ENCODE results near the gene PACSIN1.

The PACSIN1 gene

GRCh38 chr6:34437644-34437970 is 28.3 kb upstream of the PACSIN1 start:
- no peak overlapping the region for H3K27ac ChIP-seq (ENCODE audit: low read length)
- no peaks in the 10 kb centered on the region for H3K36me3 ChIP-seq (replicated peaks; ENCODE audit: insufficient read depth, low read length)

GRCh38 chr6:34438705-34439104 is 27.2 kb upstream of the PACSIN1 start:
- H3F3A ChIP-seq (ENCODE audit: insufficient read depth, low read length) = no peaks in the 10 kb centered on the region
- H3K27me3 ChIP-seq (replicated peaks; ENCODE audit: insufficient read depth, low read length) = no peaks in the 10 kb centered on the region
- H3K9me2 ChIP-seq (replicated peaks; ENCODE audit: insufficient read depth, low read length) = no peaks in the 10 kb centered on the region
- no peak for TF ChIP-seq CTCF (IDR thresholded peaks at IDR 0.05; ENCODE audit: low read length)
- no peak for TF ChIP-seq EZH2 (optimal IDR thresholded peaks at IDR 0.05; ENCODE audit: low read depth, low read length)
- no peak for TF ChIP-seq EZH2phosphoT487 (IDR thresholded peaks at IDR 0.05; ENCODE audit: low read length)
- H2AFZ ChIP-seq (ENCODE audit: low read length) = no peak overlapping the region
- no peaks in the 10 kb centered on the region for H3K4me1 ChIP-seq (ENCODE audit: low read length)
- no peaks in the 10 kb centered on the region for H4K20me1 ChIP-seq (ENCODE audit: insufficient read depth, low read length)
- no peak for DNase-seq
- no peak overlapping the region for H3K27ac ChIP-seq (ENCODE audit: low read length)
- H3K9me3 ChIP-seq (replicated peaks; ENCODE audit: insufficient read depth, low read length) = no peaks in the 10 kb centered on the region
- H3K4me2 ChIP-seq (ENCODE audit: low read depth, low read length) = no peak overlapping the region
- no peaks in the 10 kb centered on the region for H3K36me3 ChIP-seq (replicated peaks; ENCODE audit: insufficient read depth, low read length)
- H3K79me2 ChIP-seq (ENCODE audit: low read length) = no peaks in the 10 kb centered on the region
- no peak overlapping the region for H3K4me3 ChIP-seq (ENCODE audit: low read length)
- no peak overlapping the region for H3K9ac ChIP-seq (ENCODE audit: low read length)

More at GRCh38 chr6:34437644-34437970, 28.3 kb upstream of the PACSIN1 start:
- H3K4me3 ChIP-seq (ENCODE audit: low read length) = no peak overlapping the region
- no peaks in the 10 kb centered on the region for H3K4me1 ChIP-seq (ENCODE audit: low read length)
- H3F3A ChIP-seq (ENCODE audit: insufficient read depth, low read length) = no peaks in the 10 kb centered on the region
- DNase-seq = no peak
- H4K20me1 ChIP-seq (ENCODE audit: insufficient read depth, low read length) = no peaks in the 10 kb centered on the region
- no peaks in the 10 kb centered on the region for H3K79me2 ChIP-seq (ENCODE audit: low read length)
- no peaks in the 10 kb centered on the region for H3K9me2 ChIP-seq (replicated peaks; ENCODE audit: insufficient read depth, low read length)
- no peaks in the 10 kb centered on the region for H3K9me3 ChIP-seq (replicated peaks; ENCODE audit: insufficient read depth, low read length)
- TF ChIP-seq CTCF (IDR thresholded peaks at IDR 0.05; ENCODE audit: low read length) (no peak), EZH2 (optimal IDR thresholded peaks at IDR 0.05; ENCODE audit: low read depth, low read length) (no peak), EZH2phosphoT487 (IDR thresholded peaks at IDR 0.05; ENCODE audit: low read length) (no peak)
- no peak overlapping the region for H3K9ac ChIP-seq (ENCODE audit: low read length)
- H2AFZ ChIP-seq (ENCODE audit: low read length) = no peak overlapping the region
- H3K27me3 ChIP-seq (replicated peaks; ENCODE audit: insufficient read depth, low read length) = no peaks in the 10 kb centered on the region
- H3K4me2 ChIP-seq (ENCODE audit: low read depth, low read length) = no peak overlapping the region

- H3F3A ChIP-seq (ENCODE audit: insufficient read depth, low read length) = no peaks in the 10 kb centered on the region
- no peaks in the 10 kb centered on the region for H3K9me2 ChIP-seq (replicated peaks; ENCODE audit: insufficient read depth, low read length)
- no peaks in the 10 kb centered on the region for H3K27me3 ChIP-seq (replicated peaks; ENCODE audit: insufficient read depth, low read length)
- no peak overlapping the region for H3K27ac ChIP-seq (ENCODE audit: low read length)
- DNase-seq = no peak
- no peak overlapping the region for H3K4me3 ChIP-seq (ENCODE audit: low read length)
- no peak overlapping the region for H3K9ac ChIP-seq (ENCODE audit: low read length)
- H3K36me3 ChIP-seq (replicated peaks; ENCODE audit: insufficient read depth, low read length) = no peaks in the 10 kb centered on the region
- H2AFZ ChIP-seq (ENCODE audit: low read length) = no peak overlapping the region
- H3K4me2 ChIP-seq (ENCODE audit: low read depth, low read length) = no peak overlapping the region
- no peaks in the 10 kb centered on the region for H3K4me1 ChIP-seq (ENCODE audit: low read length)
- H3K9me3 ChIP-seq (replicated peaks; ENCODE audit: insufficient read depth, low read length) = no peaks in the 10 kb centered on the region
- no peaks in the 10 kb centered on the region for H4K20me1 ChIP-seq (ENCODE audit: insufficient read depth, low read length)
- H3K79me2 ChIP-seq (ENCODE audit: low read length) = no peaks in the 10 kb centered on the region
- TF ChIP-seq EZH2 (optimal IDR thresholded peaks at IDR 0.05; ENCODE audit: low read depth, low read length) (no peak), CTCF (IDR thresholded peaks at IDR 0.05; ENCODE audit: low read length) (no peak)
These were observed 26.4 kb upstream of the PACSIN1 start for GRCh38 chr6:34439442-34439841.
